GM10248 (cell line): ENCODE data around the gene CD101.

Source experiments
- CTCF ChIA-PET: fragments of 300-600 bp; sonication (Branson Sonifier 250); formaldehyde crosslinking; extraction: SDS; loops from one replicate; lab custom pipeline; 2021; ENCODE audit warnings: antibody characterized with exemption; lab: Yijun Ruan, JAX
- POLR2A ChIA-PET: fragments of 350-650 bp; sonication (Branson Sonifier 250); formaldehyde crosslinking; extraction: SDS; loops from one replicate; lab custom pipeline; 2020; ENCODE audit warnings: antibody characterized with exemption; lab: Yijun Ruan, JAX
- DNase-seq: peaks from one replicate; pipeline ENCODE4 v3.0.0; 2012; ENCODE audit errors: extremely low spot score
- TF ChIP-seq, protein P1 (sequence below): IDR thresholded peaks from 2 replicates; pipeline ENCODE4 v1.5.1; 2012; ENCODE audit warnings: mild to moderate bottlenecking, low read depth; ENCODE audit errors: extremely low read depth, missing control alignments, control extremely low read depth

CD101 gene

DNA sequence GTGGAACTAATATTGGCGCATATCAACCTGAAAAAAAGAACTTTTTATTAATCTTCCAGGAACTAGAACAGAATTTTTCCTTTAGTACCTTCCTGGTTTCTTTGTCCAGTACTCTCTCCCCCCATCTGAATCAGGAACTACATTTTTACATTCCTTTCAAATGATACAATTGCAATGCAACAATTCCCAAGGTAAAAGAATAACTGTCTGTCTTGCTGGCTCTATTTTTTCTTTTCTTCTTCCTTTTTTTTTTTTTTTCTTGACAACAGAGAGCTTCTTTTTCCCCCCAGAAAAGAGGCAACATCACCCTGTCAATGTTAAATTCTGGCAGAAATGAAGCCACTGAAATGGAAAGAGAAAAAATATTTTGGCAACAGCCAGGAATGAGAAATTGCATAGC is 4.5 kb upstream of the CD101 start:
- ChIA-PET CTCF (interaction anchor here (1.2 to 1.8 kb wide), 3 partner anchors 9 to 259 kb away, joined by 3 to 5 read pairs (median 4); no protein-coding TSS in a partner anchor), POLR2A (no interaction called here)
- DNase-seq: no peak
- TF ChIP-seq, protein P1, sequence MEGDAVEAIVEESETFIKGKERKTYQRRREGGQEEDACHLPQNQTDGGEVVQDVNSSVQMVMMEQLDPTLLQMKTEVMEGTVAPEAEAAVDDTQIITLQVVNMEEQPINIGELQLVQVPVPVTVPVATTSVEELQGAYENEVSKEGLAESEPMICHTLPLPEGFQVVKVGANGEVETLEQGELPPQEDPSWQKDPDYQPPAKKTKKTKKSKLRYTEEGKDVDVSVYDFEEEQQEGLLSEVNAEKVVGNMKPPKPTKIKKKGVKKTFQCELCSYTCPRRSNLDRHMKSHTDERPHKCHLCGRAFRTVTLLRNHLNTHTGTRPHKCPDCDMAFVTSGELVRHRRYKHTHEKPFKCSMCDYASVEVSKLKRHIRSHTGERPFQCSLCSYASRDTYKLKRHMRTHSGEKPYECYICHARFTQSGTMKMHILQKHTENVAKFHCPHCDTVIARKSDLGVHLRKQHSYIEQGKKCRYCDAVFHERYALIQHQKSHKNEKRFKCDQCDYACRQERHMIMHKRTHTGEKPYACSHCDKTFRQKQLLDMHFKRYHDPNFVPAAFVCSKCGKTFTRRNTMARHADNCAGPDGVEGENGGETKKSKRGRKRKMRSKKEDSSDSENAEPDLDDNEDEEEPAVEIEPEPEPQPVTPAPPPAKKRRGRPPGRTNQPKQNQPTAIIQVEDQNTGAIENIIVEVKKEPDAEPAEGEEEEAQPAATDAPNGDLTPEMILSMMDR: no peak

DNA sequence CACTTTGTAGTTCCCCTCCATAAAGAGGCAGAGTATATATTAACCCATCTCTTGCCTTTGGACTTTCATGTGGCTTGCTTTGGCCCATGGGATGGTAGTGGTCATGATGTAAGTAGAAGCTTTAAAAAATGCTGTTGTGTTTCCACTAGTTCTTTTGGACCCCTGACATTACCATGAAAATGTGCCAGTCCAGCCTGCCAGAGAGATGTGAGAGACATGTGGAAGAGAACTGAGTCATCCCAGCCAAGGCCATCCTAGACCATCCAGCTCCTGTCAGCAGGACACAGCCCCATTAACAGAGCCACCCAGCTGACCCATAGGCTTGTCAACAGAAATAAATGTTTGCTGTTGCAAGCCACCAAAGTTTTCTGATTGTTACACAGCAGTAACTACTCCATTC is 3.9 kb upstream of the CD101 start:
- no peak for DNase-seq
- ChIA-PET CTCF (interaction anchor here (1.8 kb wide), 1 partner anchor 260 kb away, joined by 4 read pairs; no protein-coding TSS in a partner anchor), POLR2A (no interaction called here)
- TF ChIP-seq, protein P1: no peak

DNA sequence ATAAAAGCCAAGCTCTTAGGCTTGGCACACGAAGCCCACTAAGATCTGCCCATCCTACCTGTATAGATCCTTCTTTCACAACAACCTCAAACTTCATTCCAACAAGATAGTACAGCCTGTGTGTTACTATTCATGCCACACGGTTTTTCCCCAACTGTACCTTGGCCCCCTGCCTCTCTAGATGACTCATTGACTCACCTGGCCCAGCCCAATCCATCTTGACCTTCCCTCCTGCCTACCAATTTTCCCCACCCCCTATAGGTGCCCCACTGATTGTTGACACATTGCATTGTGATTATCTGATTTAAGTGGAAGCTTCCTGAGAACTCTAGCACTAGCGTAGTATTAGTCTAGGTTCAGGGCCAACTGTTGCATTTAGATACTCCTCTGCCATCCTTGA is 2.0 kb upstream of the CD101 start:
- CTCF ChIA-PET: interaction anchor here (1.1 kb wide), 1 partner anchor 65 kb away, joined by 3 read pairs; no protein-coding TSS in a partner anchor
- DNase-seq: no peak
- POLR2A ChIA-PET: no interaction called here
- TF ChIP-seq, protein P1: no peak

DNA sequence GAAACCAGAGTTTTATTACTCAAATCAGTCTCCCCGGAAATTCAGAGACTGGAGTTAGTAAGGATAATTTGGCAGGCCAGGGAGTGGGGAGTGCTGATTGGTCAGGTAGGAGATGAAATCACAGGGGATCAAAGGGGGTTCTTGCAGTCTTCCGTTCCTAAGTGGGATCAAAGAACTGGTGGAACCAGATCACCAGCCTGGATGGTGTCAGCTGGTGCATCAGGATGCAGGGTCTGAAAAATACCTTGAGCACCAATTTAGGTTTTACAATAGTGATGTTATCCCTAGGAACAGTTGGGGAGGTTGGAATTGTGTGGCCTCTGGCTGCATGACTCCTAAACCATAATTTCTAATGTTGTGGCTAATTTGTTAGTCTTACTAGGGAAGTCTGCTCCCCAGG is 1.4 kb upstream of the CD101 start:
- no peak for DNase-seq
- TF ChIP-seq, protein P1: no peak
- ChIA-PET CTCF (interaction anchor here (1.1 kb wide), 2 partner anchors 65 to 262 kb away, joined by 3 to 5 read pairs; no protein-coding TSS in a partner anchor), POLR2A (no interaction called here)

DNA sequence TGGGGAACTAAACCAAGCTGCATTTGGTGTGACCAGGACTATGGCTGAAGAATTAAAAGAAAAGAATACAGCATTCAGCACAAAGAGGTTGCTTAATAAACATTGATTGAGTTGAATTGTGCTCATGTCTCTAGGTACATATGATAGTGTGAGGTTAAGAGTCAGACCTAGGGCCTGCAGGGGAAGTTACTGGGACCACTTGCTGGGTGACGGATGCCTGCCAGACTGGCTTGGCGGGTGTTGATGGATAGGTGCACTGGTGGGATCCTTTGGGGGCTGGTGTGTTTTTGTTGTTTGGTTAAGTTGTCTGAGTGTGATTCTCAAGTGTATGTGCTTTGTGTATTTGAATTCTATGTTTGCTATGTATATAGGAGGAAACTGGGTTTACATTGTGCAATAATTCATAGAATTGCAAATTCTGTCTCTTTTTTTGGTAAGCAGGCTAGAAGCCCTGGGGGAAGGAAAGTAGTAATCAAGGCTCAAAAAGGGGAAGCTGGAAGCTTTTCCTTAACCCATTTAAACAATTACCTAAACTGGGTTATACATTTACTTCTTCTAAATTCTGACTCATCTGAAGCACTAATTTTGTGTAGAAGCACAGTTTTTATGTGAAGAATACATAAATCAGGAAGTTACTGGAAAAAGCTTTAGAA is 1.8 kb downstream of the CD101 start:
- CTCF ChIA-PET: interaction anchor here (0.7 to 1.2 kb wide), 4 partner anchors 10 to 324 kb away, joined by 3 read pairs; no protein-coding TSS in a partner anchor
- TF ChIP-seq, protein P1: no peak
- no peak for DNase-seq

DNA sequence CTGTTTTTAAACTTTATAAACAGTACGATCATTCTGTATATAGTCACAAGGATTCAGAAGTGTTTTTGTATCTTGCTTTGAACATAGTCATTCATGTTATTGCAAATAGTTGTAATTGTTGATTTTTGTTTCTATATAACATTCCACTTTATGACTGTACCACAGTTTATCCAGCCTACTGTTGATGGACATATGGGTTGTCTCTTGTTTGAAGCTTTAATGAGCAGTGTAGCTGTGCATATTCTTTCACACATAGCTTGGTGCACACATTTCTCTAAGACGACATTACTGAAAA is 6.1 kb downstream of the CD101 start:
- no peak for DNase-seq
- CTCF ChIA-PET: no interaction called here
- TF ChIP-seq, protein P1: no peak
- POLR2A ChIA-PET: no interaction called here

More for the DNA sequence above, 1.8 kb downstream of the CD101 start:
- POLR2A ChIA-PET: no interaction called here
